ENCODE results near the gene NT5DC2.

The NT5DC2 gene

DNA sequence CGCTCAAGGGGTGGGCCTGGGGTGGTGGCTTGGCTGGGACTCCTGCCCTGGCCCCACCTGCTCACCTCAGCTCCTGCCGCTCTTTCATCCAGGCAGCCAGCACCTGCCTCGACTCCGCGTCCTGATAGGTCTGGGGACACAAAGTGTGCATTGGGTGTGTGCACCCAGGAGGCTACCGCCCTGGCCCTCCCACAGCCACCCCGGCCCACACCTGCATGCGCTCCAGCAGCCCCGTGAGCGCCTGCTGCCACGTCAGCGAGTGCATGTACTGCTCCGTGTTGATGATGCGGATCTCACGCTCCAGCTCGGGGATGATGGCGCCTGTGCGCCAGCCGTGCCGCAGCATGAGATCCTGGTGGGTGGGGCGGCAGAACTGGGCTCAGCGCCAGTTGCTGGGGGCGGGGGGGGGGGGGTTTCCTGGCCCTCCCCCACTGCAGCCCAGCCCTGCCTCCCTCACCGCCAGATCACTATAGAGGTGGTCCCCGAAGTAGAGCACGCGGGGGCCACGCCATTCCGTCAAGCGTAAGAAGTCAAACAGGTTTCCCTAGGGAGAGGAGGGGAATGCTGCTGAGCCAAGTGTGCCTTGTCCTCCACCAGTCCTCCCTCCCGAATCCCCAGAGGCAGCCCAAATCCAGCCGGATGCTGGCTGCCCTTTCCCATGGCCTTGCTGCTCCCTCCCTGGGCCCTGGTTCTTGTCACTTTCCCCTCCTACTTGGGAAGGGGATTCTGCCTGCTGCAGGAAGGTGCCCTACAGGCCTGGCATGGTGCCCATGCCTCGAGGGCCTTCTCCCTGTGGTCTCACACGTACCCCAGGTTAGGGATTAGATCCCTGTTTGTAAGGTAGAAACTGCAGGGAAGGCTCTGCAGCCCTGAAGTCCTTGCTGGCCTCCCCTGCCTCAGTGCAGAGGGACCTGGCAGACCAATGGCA is 8.6 kb downstream of the NT5DC2 start:
- DNase-seq (ENCODE audit: low read depth in 2 of 2), result no peak

DNA sequence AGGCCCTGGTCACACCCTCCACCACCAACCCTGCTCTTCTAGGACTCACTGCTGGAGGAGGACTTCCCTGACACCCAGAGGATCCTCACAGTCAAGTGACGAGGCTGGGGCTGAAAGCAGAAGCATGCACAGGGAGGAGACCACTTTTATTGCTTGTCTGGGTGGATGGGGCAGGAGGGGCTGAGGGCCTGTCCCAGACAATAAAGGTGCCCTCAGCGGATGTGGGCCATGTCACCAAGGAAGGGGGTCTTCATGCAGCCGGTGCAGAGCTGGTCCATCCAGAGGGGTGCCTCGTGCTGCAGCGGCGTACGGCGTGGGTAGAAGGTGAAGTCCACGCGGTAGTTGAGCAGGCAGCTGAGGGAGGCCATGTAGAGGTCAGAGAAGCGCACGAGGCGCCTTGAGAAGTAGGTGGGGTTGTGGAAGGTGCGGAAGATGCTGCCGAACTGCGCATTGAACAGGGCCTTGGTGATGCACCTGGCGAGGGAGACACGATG is 9.4 kb downstream of the NT5DC2 start:
- DNase-seq (ENCODE audit: low read depth in 2 of 2), result no peak

- no peak for DNase-seq (ENCODE audit: low read depth in 2 of 2)
Measured at GRCh38 chr3:52523386-52524257, 10.0 kb downstream of the NT5DC2 start.

DNA sequence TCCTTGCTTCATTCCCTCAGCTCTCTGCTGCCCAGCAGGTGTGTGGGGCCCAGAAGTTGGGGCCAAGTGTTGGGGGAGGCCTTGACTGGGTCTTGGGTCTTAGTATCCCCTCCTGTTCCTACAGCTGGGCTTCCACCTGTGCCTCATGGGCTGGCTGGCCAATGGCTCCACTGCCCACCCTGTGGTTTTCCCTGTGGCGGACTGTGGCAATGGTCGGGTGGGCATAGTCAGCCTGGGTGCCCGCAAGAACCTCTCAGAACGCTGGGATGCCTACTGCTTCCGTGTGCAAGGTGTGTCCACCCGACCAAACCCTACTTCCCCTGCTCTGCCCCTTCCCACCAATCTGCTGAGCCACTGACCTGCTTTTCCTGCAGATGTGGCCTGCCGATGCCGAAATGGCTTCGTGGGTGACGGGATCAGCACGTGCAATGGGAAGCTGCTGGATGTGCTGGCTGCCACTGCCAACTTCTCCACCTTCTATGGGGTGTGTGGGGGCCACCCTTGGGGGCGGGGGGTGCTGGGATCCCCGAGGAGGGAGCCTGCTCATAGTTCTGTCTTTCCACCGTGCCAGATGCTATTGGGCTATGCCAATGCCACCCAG is 10.9 kb downstream of the NT5DC2 start:
- DNase-seq (ENCODE audit: low read depth in 2 of 2), result no peak

DNA sequence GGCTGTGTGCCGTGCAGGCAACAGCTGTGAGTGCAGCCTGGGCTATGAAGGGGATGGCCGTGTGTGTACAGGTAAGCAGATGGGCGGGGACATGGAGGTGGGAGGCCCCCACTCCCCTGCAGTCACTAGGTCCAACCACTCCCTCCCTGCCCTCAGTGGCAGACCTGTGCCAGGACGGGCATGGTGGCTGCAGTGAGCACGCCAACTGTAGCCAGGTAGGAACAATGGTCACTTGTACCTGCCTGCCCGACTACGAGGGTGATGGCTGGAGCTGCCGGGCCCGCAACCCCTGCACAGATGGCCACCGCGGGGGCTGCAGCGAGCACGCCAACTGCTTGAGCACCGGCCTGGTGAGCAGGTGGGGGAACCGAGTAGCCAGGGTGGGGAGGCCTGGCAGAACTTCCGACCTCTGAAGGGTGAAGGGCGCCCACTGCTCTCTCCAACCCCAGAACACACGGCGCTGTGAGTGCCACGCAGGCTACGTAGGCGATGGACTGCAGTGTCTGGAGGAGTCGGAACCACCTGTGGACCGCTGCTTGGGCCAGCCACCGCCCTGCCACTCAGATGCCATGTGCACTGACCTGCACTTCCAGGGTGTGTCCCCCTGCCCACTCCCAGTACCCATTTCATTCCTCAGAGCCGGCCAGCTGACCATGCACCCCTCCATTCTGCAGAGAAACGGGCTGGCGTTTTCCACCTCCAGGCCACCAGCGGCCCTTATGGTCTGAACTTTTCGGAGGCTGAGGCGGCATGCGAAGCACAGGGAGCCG is 11.6 kb downstream of the NT5DC2 start:
- no peak for DNase-seq (ENCODE audit: low read depth in 2 of 2)

DNA sequence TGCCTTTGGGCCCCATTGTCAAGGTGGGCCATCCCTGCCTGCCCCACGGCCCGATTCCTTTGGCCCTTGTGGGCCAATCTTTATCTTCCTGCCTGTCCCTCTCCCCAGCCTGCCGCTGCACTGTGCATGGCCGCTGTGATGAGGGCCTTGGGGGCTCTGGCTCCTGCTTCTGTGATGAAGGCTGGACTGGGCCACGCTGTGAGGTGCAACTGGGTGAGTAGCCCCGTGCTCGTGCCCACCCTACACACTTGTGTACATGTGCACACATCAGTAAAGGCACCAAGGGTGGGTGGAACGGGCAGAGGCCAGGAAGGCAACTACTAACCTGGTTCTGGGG is 12.2 kb downstream of the NT5DC2 start:
- DNase-seq (ENCODE audit: low read depth in 2 of 2), result no peak

- no peak for DNase-seq (ENCODE audit: low read depth in 2 of 2)
Measured at GRCh38 chr3:52520716-52521487, 12.8 kb downstream of the NT5DC2 start.

DNA sequence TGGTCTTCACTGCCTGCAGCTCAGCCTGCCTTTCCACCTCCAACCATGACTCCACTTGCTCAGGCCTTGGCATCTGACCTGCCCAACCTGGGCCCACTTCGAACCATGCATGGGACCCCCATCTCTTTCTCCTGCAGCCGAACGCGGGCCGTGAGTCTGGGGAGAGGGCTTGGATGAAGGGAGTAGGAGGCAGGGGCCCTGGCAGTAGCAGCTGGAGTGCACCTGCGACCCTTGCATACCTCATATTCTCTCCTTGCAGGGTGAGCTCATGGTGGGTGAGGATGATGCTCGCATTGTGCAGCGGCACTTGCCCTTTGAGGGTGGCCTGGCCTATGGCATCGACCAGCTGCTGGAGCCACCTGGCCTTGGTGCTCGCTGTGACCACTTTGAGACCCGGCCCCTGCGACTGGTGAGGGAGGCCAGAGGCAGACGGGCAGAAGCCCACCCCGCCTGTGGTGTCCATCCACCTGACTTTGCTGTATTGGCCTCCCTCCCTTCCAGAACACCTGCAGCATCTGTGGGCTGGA is 13.5 kb downstream of the NT5DC2 start:
- no peak for DNase-seq (ENCODE audit: low read depth in 2 of 2)

- DNase-seq (ENCODE audit: low read depth in 2 of 2), result no peak
Measured at GRCh38 chr3:52519445-52520140, 14.1 kb downstream of the NT5DC2 start.

DNA sequence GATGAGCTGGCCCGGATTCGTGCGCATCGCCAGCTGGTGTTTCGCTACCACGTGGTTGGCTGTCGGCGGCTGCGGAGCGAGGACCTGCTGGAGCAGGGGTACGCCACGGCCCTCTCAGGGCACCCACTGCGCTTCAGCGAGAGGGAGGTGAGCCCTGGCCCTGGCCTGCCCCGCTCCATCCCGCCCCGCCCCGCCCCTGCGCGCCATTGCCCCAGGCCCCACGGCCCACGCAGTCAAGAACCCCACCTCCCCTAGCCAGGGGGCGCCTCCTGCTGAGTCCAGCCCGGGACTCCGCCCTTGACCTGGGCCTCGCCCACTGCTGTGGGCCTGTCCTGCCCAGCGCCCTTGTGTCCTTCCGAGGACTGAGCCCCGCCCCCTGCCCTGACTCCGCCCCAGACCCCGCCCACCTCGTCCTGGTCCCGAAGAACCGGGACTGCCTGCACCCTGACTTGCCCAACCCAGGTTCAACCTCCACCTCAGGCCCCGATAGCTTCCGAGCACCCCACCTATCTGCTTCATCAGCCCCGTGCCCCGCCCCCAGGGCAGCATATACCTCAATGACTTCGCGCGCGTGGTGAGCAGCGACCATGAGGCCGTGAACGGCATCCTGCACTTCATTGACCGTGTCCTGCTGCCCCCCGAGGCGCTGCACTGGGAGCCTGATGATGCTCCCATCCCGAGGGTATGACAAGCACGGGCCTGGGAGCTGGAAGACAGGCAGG is 14.8 kb downstream of the NT5DC2 start:
- DNase-seq (ENCODE audit: low read depth in 2 of 2), result no peak

GRCh38 chr3:52517796-52518722 is 15.6 kb downstream of the NT5DC2 start:
- no peak for DNase-seq (ENCODE audit: low read depth in 2 of 2)

DNA sequence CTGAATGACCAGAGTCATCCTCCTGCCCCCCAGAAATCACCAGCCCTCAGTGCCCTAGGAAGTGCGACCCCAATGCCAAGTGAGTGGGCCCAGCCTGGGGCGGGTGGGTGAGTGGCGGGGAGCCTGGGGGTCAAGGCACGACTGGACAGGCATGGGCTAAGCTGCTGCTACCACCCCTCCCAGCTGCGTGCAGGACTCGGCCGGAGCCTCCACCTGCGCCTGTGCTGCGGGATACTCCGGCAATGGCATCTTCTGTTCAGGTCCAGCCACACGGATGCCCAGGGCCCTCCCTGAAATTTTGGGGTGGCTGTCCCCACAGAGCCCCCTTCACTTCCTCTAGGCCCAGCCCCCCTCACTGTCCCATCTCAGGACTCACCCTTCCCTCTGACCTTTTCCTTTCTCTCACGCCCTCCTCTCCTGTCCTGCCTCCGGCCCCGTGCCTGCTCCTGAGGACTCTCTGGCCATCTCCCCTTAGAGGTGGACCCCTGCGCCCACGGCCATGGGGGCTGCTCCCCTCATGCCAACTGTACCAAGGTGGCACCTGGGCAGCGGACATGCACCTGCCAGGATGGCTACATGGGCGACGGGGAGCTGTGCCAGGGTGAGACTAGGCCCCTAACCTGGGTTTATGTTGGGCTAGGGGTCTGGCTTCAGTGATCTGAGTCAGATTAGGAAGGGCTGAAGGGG is 17.0 kb downstream of the NT5DC2 start:
- no peak for DNase-seq (ENCODE audit: low read depth in 2 of 2)

GRCh38 chr3:52515192-52515591 is 18.5 kb downstream of the NT5DC2 start:
- no peak for DNase-seq (ENCODE audit: low read depth in 2 of 2)

DNA sequence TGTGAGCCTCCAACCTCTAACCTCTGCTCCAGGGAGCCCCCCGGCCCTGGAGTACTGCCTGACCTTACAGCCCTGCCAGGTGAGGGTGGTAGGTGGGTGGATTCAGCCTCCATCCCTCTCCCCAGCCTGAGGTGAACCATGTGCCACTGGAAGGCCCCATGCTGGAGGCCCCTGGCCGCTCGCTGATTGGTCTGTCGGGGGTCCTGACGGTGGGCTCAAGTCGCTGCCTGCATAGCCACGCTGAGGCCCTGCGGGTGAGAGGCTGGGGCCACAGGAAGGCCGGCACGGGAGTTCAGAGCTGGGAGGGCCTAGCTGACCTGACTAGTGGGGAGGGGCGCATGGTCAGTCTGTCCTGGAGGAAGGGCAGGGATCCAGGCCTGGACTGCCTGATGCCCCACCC is 19.1 kb downstream of the NT5DC2 start:
- no peak for DNase-seq (ENCODE audit: low read depth in 2 of 2)

DNA sequence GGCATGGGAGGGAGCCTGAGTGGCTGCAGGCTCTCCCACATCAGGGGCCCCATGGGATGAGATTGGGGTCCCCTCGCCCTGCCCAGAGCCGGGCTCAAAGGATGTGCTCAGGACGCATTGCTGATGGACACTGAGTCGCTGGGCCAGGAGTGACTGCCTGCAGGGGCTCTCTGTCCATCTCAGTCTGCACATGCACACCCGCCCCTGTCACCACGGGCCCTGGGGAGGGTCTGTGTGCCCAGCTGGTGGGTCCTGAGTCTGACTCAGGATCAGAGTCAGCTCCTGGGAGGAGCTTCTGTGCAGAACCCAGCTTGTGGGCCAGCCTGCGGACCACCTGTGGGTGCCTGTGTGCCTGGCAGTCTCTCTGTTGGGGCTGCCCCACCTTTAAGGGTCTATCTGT is 20.4 kb downstream of the NT5DC2 start:
- no peak for DNase-seq (ENCODE audit: low read depth in 2 of 2)

DNA sequence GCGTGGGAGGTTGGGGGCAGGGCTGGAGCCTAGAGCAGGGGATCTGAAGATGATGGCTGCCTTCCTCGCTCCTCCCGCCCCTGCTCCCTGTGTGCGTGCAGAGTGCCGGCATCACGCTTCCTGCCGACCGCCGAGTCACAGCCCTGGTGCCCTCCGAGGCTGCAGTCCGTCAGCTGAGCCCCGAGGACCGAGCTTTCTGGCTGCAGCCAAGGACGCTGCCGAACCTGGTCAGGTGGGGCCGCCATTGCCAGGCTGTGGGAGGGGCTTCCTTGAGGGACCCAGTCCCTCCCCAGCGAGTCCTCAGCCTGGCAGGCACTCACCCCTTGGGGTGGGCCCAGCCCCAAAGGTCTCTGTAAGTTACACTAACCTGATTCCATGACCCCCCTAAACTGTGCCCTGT is 20.9 kb downstream of the NT5DC2 start:
- no peak for DNase-seq (ENCODE audit: low read depth in 2 of 2)

DNA sequence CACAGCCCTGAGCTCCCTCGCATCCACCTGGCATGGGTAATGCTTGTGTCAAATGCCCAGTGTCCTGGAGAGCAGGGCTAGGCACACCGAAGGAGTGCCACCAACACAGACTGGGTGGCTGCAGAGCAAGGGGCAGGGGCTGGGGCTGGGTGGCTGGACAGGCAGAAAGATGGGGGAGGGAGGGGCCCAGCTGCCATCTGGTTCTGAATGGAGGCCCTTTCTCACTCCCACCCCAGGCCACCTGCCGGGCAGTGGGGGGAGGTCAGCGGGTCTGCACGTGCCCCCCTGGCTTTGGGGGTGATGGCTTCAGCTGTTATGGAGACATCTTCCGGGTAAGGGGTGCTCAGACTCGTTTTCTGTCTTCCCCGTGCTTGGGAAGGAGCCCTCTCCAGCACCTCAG is 21.6 kb downstream of the NT5DC2 start:
- no peak for DNase-seq (ENCODE audit: low read depth in 2 of 2)

- no peak for DNase-seq (ENCODE audit: low read depth in 2 of 2)
Measured at GRCh38 chr3:52511509-52511908, 22.1 kb downstream of the NT5DC2 start.
